Measurements from ENCODE around the gene PSG3.
"Not testable (repeated sequence)": the region's sequence is repeated elsewhere in the genome, so short reads cannot be mapped to it uniquely, and the experiment has no call there.

GRCh38 chr19:42728341-42728740 is 11.9 kb downstream of the PSG3 start:
- not testable (repeated sequence) for TF ChIP-seq POLR2A, CTCF (IDR thresholded peaks at IDR 0.05)
